ENCODE data around the gene FRK.
"Not testable (repeated sequence)": the region's sequence is repeated elsewhere in the genome, so short reads cannot be mapped to it uniquely, and the experiment has no call there.

FRK gene

GRCh38 chr6:116073765-116074440 is 13.2 kb upstream of the FRK start:
- no peak for DNase-seq

GRCh38 chr6:116072368-116072767 is 11.7 kb upstream of the FRK start:
- DNase-seq = no peak

- no peak for DNase-seq
Observed at GRCh38 chr6:116070616-116071389, 10.1 kb upstream of the FRK start.

GRCh38 chr6:116070101-116070500 is 9.4 kb upstream of the FRK start:
- DNase-seq = no peak

GRCh38 chr6:116066789-116067188 is 6.1 kb upstream of the FRK start:
- DNase-seq = no peak

GRCh38 chr6:116064666-116065065 is 4.0 kb upstream of the FRK start:
- DNase-seq = no peak

GRCh38 chr6:116062496-116062895 is 1.8 kb upstream of the FRK start:
- no peak for DNase-seq

- DNase-seq = no peak
Observed at GRCh38 chr6:116059713-116060571, 749 bp downstream of the FRK start.

GRCh38 chr6:116057766-116058165 is 2.9 kb downstream of the FRK start:
- DNase-seq = no peak

- DNase-seq = no peak
Observed at GRCh38 chr6:116055513-116055912, 5.2 kb downstream of the FRK start.

- DNase-seq = no peak
Observed at GRCh38 chr6:116051244-116051643, 9.4 kb downstream of the FRK start.

- DNase-seq = no peak
Observed at GRCh38 chr6:116050737-116051136, 10.0 kb downstream of the FRK start.

GRCh38 chr6:116049321-116049720 is 11.4 kb downstream of the FRK start:
- no peak for DNase-seq

GRCh38 chr6:116047173-116047933 is 13.3 kb downstream of the FRK start:
- DNase-seq = no peak

GRCh38 chr6:116046737-116047136 is 14.0 kb downstream of the FRK start:
- no peak for DNase-seq

GRCh38 chr6:116046272-116046671 is 14.4 kb downstream of the FRK start:
- not testable (repeated sequence) for DNase-seq

- no peak for DNase-seq
Observed at GRCh38 chr6:116041934-116042333, 18.8 kb downstream of the FRK start.

GRCh38 chr6:116040993-116041392 is 19.7 kb downstream of the FRK start:
- DNase-seq = no peak

- DNase-seq = no peak
Observed at GRCh38 chr6:116036885-116037284, 23.8 kb downstream of the FRK start.

GRCh38 chr6:116036075-116036773 is 24.5 kb downstream of the FRK start:
- no peak for DNase-seq

- DNase-seq = no peak
Observed at GRCh38 chr6:116035616-116036015, 25.1 kb downstream of the FRK start.

- DNase-seq = no peak
Observed at GRCh38 chr6:116034327-116034726, 26.4 kb downstream of the FRK start.
